ENCODE data around the gene SCNM1.
"Not testable (repeated sequence)": the region's sequence is repeated elsewhere in the genome, so short reads cannot be mapped to it uniquely, and the experiment has no call there.

Gene SCNM1

DNA sequence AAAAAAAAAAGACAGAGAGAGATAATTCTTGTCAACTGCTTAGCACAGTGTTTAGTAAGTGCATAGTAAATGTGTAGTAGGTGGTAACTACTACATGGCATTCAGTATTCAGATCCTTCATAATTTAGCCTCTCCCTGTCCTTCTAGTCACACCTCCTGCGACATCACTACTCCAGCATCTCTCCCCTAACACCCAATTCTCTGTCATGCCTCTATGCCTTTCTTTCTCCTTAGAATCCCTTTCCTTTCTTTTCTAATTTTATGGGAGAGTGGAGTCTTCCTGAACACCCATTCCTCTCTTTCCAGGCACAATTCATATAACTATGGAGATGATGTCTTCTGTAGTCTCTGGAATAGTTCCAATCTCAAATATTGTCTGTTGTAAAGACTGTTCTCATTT lies 27.9 kb downstream of the SCNM1 start:
- TF ChIP-seq, protein P1, sequence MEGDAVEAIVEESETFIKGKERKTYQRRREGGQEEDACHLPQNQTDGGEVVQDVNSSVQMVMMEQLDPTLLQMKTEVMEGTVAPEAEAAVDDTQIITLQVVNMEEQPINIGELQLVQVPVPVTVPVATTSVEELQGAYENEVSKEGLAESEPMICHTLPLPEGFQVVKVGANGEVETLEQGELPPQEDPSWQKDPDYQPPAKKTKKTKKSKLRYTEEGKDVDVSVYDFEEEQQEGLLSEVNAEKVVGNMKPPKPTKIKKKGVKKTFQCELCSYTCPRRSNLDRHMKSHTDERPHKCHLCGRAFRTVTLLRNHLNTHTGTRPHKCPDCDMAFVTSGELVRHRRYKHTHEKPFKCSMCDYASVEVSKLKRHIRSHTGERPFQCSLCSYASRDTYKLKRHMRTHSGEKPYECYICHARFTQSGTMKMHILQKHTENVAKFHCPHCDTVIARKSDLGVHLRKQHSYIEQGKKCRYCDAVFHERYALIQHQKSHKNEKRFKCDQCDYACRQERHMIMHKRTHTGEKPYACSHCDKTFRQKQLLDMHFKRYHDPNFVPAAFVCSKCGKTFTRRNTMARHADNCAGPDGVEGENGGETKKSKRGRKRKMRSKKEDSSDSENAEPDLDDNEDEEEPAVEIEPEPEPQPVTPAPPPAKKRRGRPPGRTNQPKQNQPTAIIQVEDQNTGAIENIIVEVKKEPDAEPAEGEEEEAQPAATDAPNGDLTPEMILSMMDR (IDR thresholded peaks at IDR 0.05): no peak
- DNase-seq (ENCODE audit: low spot score): no peak
- no peak overlapping the region for H3K27ac ChIP-seq
- no peak overlapping the region for H3K4me3 ChIP-seq

DNA sequence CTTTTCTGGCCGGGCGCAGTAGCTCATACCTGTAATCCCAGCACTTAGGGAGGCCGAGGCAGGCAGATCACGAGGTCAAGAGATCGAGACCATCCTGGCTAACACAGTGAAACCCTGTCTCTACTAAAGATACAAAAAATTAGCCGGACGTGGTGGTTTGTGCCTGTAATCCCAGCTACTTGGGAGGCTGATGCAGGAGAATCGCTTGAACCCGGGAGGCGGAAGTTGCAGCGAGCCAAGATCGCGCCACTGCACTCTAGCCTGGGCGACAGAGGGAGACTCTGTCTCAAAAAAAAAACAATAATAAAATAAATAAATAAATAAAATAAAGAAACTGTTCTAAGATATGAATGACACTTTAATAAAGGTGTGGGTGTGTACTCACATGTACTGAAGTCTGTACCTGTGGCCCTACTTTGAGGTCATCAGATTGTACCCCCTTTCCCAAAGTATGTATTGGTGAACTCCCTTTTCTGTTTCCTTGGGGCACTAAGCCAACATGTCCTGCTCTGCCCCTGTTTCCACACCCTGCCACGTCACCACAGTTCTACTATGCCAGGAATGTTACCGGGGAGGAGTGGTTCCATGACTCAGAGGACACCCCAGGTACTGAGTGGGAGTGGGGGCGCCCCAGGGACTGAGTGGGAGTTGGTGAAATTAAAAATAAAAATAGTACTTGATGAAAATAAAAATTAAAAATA lies 29.1 kb downstream of the SCNM1 start:
- not testable (repeated sequence) for H3K4me3 ChIP-seq; H3K27ac ChIP-seq; DNase-seq (ENCODE audit: low spot score)

DNA sequence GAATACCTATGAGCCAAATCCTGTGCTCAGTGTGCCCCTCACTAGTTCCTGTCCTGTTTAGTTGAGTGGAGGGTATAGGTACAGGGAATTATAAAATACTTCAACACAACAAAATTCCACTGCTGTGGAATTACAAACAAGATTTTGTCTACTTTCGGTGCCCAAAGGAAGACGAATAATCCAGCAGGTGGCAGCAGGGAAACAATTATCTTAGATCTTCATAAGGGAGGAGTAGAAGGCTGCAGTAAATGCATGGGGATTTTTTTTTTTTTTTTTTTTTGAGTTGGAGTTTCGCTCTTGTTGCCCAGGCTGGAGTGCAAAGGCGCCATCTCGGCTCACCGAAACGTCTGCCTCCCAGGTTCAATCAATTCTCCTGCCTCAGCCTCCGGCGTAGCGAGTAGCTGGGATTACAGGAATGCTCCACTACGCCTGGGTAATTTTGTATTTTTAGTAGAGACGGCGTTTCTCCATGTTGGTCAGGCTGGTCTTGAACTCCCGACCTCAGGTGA lies 30.4 kb downstream of the SCNM1 start:
- H3K4me3 ChIP-seq: no peak overlapping the region
- no peak for DNase-seq (ENCODE audit: low spot score)
- TF ChIP-seq, protein P1 (IDR thresholded peaks at IDR 0.05): no peak
- peak overlapping the region in 1 of 2 donors; percentile 40 for H3K27ac ChIP-seq

DNA sequence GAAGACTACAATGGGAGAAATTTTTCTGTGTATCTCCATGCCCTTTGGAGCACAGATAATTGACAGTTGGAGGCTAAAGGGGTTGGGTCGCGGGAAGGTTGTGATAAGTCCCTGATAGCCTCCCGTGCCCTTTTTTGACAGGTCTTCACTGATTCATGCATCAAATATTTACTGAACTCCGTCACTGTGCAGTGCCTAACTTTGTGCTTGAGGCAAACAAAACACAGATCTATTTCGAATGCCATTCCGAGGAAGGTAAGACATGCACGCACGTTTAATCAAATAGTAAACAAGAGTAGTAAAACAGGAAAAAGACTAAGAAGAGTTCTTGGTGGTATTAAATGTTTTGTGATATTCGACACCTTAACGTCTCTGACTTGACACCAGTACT lies 31.9 kb downstream of the SCNM1 start:
- no peak for DNase-seq (ENCODE audit: low spot score)
- Histone ChIP-seq H3K27ac (peak overlapping the region; percentile 93 to 95), H3K4me3 (peak overlapping the region; percentile 93)
- TF ChIP-seq, protein P1 (IDR thresholded peaks at IDR 0.05): no peak

DNA sequence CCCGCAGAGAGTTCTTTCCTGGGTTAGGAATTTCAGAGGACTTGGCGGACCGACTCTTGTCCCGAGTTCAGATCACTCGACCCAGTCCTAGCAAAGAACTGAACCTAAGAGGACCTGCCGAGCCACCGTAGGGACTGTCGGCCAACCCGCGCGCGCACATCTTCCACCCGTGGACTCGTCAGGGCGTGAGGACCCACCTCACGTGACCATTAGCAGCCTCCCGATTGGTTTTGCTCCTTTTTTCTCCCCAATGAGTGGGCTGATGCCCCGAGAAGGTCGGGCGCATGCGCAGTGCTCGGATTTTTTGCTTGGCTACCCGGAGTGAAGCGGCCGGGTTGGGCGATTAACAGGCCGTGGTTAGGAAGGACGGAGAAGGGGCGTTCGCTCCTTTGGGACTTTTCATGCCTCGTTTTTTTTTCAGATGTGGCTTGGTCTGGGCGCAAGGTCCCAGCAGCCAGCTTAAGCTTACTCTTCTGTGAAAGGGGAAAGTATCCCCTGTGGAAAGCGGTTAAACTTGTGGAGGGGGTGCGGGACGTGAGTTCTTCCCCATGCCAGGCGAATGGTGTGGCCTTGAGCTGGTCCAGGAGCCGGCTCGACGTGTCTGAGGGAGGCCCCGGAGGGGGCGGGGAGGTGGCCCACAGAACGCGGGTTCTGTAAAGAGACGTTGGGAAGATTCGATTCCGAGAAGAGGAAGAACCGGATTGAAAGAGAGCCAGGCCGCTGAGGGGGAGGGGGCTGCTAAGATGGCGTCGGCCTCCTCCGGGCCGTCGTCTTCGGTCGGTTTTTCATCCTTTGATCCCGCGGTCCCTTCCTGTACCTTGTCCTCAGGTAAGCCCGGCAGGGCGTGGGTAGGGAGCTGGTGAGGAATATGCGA lies 32.5 kb downstream of the SCNM1 start, which contains the start of gene PIP5K1A:
PIP5K1A (plus strand) TSS at position 299 of the 874 bp plus-strand sequence; CDS start at position 744, 445 bp downstream.
- peak; percentile 99 for DNase-seq (ENCODE audit: low spot score)
- Histone ChIP-seq H3K4me3 (peak within 1 kb of the TSS; percentile 93), H3K27ac (peak within 1 kb of the TSS; percentile 93 to 95)
- TF ChIP-seq, protein P1 (IDR thresholded peaks at IDR 0.05): no peak

DNA sequence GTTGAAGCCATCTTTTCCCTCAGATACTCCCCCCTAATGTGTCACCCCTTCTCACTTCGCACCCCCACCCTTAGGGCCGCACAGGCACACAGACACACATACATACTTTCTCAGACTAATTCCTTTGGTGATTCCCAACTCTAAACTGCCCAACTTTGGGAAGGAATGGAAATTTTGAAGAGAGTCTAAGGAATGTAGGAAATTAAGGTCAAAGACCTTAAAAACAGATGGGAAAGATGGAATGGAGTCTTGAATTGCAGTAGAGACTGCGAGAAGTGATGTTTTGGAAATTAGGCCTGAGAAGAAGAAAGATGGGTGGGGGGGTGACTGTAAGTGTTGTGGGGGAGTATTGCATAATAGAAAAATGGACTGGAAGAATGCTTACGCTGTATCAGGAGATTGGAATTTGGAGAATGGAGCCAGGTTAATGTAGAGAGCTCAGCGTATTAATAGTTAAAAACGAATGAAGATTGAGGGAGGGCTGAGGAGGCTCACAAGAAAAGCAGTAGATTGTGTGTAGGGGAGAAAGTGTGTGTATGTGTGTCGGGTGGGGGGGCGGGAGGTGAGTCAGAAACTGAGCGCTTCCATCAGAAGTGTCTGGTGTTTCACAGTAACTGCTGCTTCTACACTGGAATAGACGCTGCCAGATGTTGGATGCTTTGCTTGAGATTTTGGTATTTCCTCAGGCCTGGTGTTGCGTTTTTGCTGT lies 34.1 kb downstream of the SCNM1 start:
- no peak for DNase-seq (ENCODE audit: low spot score)

DNA sequence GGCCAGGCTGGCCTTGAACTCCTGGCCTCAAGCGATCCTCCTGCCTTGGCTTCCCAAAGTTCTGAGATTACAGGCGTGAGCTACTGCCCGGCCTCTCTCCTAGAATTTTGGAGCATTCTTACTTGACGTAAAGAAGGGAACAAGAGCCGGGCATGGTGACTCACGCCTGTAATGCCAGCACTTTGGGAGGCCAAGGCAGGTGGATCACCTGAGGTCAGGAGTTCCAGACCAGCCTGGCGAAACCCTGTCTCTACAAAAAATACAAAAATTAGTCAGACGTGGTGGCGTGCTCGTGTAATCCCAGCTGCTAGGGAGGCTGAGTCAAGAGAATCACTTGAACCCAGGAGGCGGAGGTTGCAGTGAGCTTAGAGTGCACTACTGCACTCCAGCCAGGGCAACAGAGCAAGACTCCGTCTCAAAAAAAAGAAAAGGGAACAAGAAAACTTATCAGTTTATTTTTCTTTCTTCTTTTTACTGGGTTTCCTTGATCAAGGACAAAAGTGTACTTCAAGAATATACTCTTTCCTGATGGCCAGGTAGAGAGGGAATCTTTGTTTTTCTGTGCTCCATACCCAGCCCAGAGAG lies 39.5 kb downstream of the SCNM1 start:
- not testable (repeated sequence) for H3K27ac ChIP-seq; H3K4me3 ChIP-seq; DNase-seq (ENCODE audit: low spot score)

More for the DNA sequence above, 34.1 kb downstream of the SCNM1 start:
- H3K27ac ChIP-seq: peak overlapping the region; percentile 93 to 95
- TF ChIP-seq, protein P1 (IDR thresholded peaks at IDR 0.05): no peak
- H3K4me3 ChIP-seq: peak overlapping the region; percentile 93
